Pancreas (tissue), 10 donors: ENCODE data around the gene SPINDOC. TPM values are rescaled to one million over a fixed set of nuclear protein-coding genes. Genes with fewer than 3 reads are reported as not detected.

Experiments
- ATAC-seq, 4 donors: fragments of 200-7000 bp; cut with Tn5 transposase; one replicate each; pipeline versions ENCODE4 v1.8.0 to v1.9.1; 2020; ENCODE audit warnings: mild to moderate bottlenecking in 4 of 4, moderate library complexity in 4 of 4
- DNase-seq, 6 donors: peaks; one replicate each; pipeline ENCODE4 v3.0.0-alpha.2; 2020
- FAIRE-seq: peaks from 2 replicates; lab custom pipeline; 2012; peaks lifted over from hg19 to GRCh38; lab: Jason Lieb, UNC
- H3K27ac ChIP-seq, 4 donors: fragments of 200-600 bp; sonication (generic); 1 replicate in 3 of 4; 2 replicates in 1 of 4; pipeline versions ENCODE4 v1.5.0 to v1.8.0; 2020
- H3K27me3 ChIP-seq, 4 donors: fragments of 200-600 bp; one replicate each; pipeline ENCODE4 v1.8.0; 2021
- H3K36me3 ChIP-seq, 3 donors: fragments of 200-600 bp; sonication (generic) in 1 of 3; one replicate each; pipeline versions ENCODE4 v1.5.0 to v1.8.0; 2020 to 2021
- H3K4me1 ChIP-seq, 3 donors: fragments of 200-600 bp; one replicate each; pipeline ENCODE4 v1.8.0; 2021
- H3K4me3 ChIP-seq, 4 donors: fragments of 200-600 bp; sonication (generic) in 2 of 4; one replicate each; pipeline versions ENCODE4 v1.5.0 to v1.8.0; 2020 to 2021
- H3K9me3 ChIP-seq, 4 donors: fragments of 200-600 bp; one replicate each; pipeline ENCODE4 v1.8.0; 2021
- WGBS, 2 donors: extraction: QIAGEN DNeasy Blood & Tissue Kit; methylation state at CpG; one replicate each; pipeline ENCODE4 v1.1.7; 2013; 5-methylcytosine and 5-hydroxymethylcytosine counted together
- intact Hi-C, 3 donors: fragments of 100-400 bp; cut with DNase I; formaldehyde crosslinking; loops; one replicate each; pipeline versions ENCODE4 v1.11.1 to v1.14.2; 2022
- polyA plus RNA-seq, 2 donors: library from polyadenylated mRNA; stranded (reverse); fragments of 200-250 nt; gene quantifications; one replicate each; pipeline ENCODE4 v1.2.3, GENCODE V29; 2013
- total RNA-seq, 6 donors: library from RNA; stranded (reverse); fragmentation: NEBNext Ultra II Directional in 4 of 6; extraction: Animal tissue kit (Norgen Biotek cat#: 25700) in 4 of 6; gene quantifications; one replicate each; pipeline versions ENCODE4 v1.2.1 to v1.2.4, GENCODE V29; 2021 to 2023
- TF ChIP-seq, protein P1 (sequence below), 4 donors: fragments of 200-600 bp; sonication (generic) in 3 of 4; IDR thresholded peaks; one replicate each; pipeline versions ENCODE4 v1.5.0 to v1.8.0; 2021; ENCODE audit warnings: antibody characterized with exemption in 4 of 4
- donor health status: healthy with polysubstance abuse.
- donor health status: DM: no; HTN: no; CAD: no; lungs with moderate emphysema.
- donor health status: DM: no; HTN: no; CAD: no.
- donor health status: control.
- donor health status: control.
- donor health status: Bipolar disorder and iron deficiency.
- donor health status: DM: yes; HTN: yes; CAD: no.
- donor health status: DM: no; HTN: no; CAD: no.
- donor health status: DM: no; HTN: no; CAD: no.
- donor health status: DM: yes; HTN: yes; CAD: no.

Gene SPINDOC
- total and polyA plus RNA-seq, 8 donors: 2.5 to 8.3 (median 4.4) TPM

DNA sequence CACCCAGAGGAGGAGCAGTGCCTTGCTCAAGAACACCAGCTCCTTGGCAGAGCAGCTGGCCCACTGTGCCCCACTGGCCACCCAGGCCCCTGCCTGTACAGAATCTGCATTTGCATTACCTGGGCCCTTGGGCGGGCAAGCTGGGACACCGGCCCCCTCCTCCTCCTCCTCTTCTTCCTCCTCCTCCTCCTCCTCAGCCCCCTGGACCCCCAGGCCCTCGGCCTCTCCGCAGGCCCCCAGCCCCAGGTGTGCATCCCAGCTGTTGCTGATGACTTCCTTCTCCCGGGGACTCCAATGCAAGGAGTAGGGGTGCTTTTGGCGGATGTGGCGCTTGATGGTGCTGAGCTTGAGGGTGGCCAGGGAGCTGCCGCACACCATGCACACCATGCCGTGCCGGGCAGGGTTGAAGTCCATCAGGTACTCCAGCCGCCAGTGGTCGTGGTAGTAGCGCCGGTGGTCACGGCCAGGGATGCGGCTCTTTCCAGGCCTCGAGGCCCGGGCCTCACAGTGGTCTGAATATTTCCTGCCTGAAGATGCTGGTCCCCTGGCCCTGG, 47.5 kb upstream of the SPINDOC start:
- Histone ChIP-seq H3K4me3 (no peak overlapping the region), H3K27ac (peak overlapping the region in 1 of 4 donors; percentile 46), H3K27me3 (no peaks in the 10 kb centered on the region), H3K36me3 (no peaks in the 10 kb centered on the region), H3K9me3 (no peaks in the 10 kb centered on the region), H3K4me1 (peaks cover 0 to 3% (median 0%) of the 10 kb centered on the region in 3 donors)
- DNase-seq: peak in 5 of 6 donors; percentile 18 to 71 (median 34)
- WGBS, 2 donors: 59 to 63% methylated on average over 18 of the region's 18 CpGs
- TF ChIP-seq, protein P1, sequence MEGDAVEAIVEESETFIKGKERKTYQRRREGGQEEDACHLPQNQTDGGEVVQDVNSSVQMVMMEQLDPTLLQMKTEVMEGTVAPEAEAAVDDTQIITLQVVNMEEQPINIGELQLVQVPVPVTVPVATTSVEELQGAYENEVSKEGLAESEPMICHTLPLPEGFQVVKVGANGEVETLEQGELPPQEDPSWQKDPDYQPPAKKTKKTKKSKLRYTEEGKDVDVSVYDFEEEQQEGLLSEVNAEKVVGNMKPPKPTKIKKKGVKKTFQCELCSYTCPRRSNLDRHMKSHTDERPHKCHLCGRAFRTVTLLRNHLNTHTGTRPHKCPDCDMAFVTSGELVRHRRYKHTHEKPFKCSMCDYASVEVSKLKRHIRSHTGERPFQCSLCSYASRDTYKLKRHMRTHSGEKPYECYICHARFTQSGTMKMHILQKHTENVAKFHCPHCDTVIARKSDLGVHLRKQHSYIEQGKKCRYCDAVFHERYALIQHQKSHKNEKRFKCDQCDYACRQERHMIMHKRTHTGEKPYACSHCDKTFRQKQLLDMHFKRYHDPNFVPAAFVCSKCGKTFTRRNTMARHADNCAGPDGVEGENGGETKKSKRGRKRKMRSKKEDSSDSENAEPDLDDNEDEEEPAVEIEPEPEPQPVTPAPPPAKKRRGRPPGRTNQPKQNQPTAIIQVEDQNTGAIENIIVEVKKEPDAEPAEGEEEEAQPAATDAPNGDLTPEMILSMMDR (IDR thresholded peaks at IDR 0.05): no peak
- intact Hi-C loops: loop anchor here in 2 of 3 donors (5.0 to 10.0 kb wide), 3 partner anchors 69 to 182 kb away; partner anchors contain the start of gene MARK2 (in 1 of the 2)
- ATAC-seq: no peak
- no peak for FAIRE-seq

DNA sequence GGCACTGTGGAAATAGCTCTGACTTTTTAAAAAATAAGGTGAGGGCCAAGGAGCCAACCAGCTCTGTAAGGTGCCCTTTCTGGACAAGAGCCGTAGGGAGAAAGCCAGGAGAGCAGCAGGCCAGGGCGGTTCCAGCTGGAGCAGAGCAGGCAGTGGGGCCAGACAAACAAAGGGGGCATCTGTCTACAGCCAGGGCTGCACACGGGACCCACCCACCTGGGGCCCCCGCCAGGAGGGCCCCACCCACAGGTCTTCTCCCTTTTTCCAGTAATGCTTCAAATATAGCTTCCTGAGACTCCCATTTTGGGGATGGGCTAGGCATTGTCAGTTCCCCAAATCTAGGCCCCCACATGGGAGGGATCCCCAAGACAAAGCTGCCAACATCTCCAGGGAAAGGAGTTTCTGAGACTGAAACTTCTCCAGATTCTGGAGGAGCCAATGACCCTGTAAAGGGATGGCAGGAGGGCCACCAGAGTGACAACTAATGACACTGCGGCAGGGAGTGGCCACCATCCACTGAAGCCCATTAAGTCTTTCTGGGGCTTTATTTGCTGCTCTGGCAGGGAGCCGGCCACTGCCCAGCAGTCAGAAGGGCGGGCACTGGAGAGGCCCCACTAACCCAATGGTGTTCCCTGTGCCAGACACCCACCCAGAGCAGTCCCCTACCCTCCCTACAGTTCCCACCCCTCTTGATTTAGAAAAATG, 46.6 kb upstream of the SPINDOC start:
- Histone ChIP-seq H3K27ac (peak overlapping the region in 1 of 4 donors; percentile 66), H3K27me3 (no peaks in the 10 kb centered on the region), H3K4me3 (no peak overlapping the region), H3K36me3 (no peaks in the 10 kb centered on the region), H3K9me3 (no peaks in the 10 kb centered on the region), H3K4me1 (peaks cover 0 to 3% (median 0%) of the 10 kb centered on the region in 3 donors)
- WGBS, 2 donors: 39 to 42% methylated on average over 7 of the region's 7 CpGs
- FAIRE-seq: no peak
- ATAC-seq: no peak
- TF ChIP-seq, protein P1 (IDR thresholded peaks at IDR 0.05): no peak
- intact Hi-C loops: loop anchor here in 2 of 3 donors (5.0 to 10.0 kb wide), 3 partner anchors 68 to 181 kb away; partner anchors contain the start of gene MARK2 (in 1 of the 2)
- DNase-seq: peak in 2 of 6 donors; percentile 25 to 58

DNA sequence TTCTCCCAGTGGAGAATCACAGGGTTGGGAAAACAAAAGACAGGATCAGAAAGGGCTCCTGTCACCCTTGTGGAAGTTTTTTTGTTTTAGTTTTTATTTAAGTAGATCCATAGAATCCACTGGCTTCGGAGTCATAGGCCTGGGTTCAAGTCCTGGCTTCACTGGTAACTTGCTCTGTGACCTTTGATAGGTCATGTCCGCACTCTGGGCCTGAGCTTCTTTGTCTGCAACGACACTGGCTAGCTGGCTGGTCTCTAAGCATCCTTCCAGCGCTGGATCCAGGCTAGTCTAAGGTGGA, 46.0 kb upstream of the SPINDOC start:
- ATAC-seq (no peak), FAIRE-seq (no peak), DNase-seq (no peak)
- 16 to 21% methylated on average over 4 of the region's 4 CpGs for WGBS, 2 donors
- Histone ChIP-seq H3K4me1 (peaks cover 0 to 3% (median 0%) of the 10 kb centered on the region in 3 donors), H3K27ac (peak overlapping the region in 2 of 4 donors; percentile 66 to 69), H3K4me3 (peak overlapping the region; percentile 58 to 94 (median 81)), H3K9me3 (no peaks in the 10 kb centered on the region), H3K36me3 (no peaks in the 10 kb centered on the region), H3K27me3 (no peaks in the 10 kb centered on the region)
- intact Hi-C loops: loop anchor here in 2 of 3 donors (5.0 to 10.0 kb wide), 3 partner anchors 68 to 180 kb away; partner anchors contain the start of gene MARK2 (in 1 of the 2)
- TF ChIP-seq, protein P1 (IDR thresholded peaks at IDR 0.05): no peak

DNA sequence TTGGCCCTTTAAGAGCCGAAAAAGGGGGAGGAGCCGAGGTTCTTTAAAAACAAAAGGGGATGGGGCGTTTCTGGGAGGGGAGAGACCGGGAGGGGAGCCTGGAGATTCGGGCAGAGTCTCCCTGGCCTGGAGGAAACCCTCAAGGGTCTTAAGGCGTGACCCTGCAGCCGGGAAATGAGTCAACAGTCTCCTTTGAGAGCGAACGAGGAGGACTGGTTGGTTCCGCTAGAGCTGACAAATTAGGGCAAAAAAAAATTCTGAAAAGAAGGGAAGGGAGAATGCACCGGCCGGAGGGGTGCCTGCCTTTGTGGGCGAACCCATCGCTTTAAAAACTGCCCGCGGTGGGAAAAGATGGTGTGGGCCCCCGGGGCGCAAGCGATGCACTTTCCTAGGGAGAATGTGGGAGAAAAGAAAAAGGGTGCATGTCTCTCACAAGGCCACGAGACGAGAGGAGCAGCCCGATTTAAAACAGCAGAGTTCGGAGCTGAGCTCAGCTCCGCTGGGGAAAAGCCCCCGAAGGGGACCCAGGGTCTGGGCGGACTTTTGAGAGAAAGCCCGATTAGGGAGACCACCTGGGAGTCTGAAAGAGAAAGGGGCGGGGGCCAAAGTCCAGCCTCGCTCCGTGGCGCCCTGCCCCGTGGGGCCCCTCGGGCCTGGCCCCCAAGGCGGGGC, 45.6 kb upstream of the SPINDOC start:
- H3K36me3 ChIP-seq: no peaks in the 10 kb centered on the region
- ATAC-seq (peak; percentile 13 to 35 (median 18)), DNase-seq (peak; percentile 43 to 56 (median 51)), FAIRE-seq (no peak)
- H3K4me1 ChIP-seq: peaks cover 0 to 3% (median 0%) of the 10 kb centered on the region in 3 donors
- TF ChIP-seq, protein P1 (IDR thresholded peaks at IDR 0.05): no peak
- H3K27ac ChIP-seq: peak overlapping the region; percentile 35 to 69 (median 58)
- intact Hi-C loops: loop anchor here in 2 of 3 donors (5.0 to 10.0 kb wide), 3 partner anchors 67 to 180 kb away; partner anchors contain the start of gene MARK2 (in 1 of the 2)
- H3K9me3 ChIP-seq: no peaks in the 10 kb centered on the region
- H3K4me3 ChIP-seq: peak overlapping the region; percentile 58 to 94 (median 81)
- WGBS, 2 donors: 0% methylated on average over 30 to 34 of the region's 34 CpGs
- no peaks in the 10 kb centered on the region for H3K27me3 ChIP-seq
